Heart left ventricle (tissue), 13 donors: ENCODE data around the gene ZNF304.

Experiments
- POLR2A ChIP-seq, 2 donors: fragments of 450-650 bp; IDR thresholded peaks; one replicate each; pipeline ENCODE4 v1.6.1; 2017; ENCODE audit warnings: antibody characterized with exemption in 2 of 2, mild to moderate bottlenecking in 2 of 2, moderate library complexity in 2 of 2
- TF ChIP-seq, protein P1 (sequence below), 12 donors: fragments of 200-600 bp; sonication (generic) in 4 of 12; IDR thresholded peaks; one replicate each; pipeline versions ENCODE4 v1.5.0 to v1.8.0; 2018 to 2022; ENCODE audit warnings: antibody characterized with exemption in 12 of 12, mild to moderate bottlenecking in 5 of 12
- donor health status: ischemic (EF 13 %, LVEDD 7.1; RV severe dilation, severe dysfunction).
- donor health status: DM: no; HTN: yes; CAD: no.
- donor health status: DM: no; HTN: no; CAD: no.
- donor health status: ischemic (EF 25% LVEDD 6.9; RV normal size, moderate dysfunction).
- donor health status: ischemic (EF 25% LVEDD 5.7; RV mildly dilated, moderate dysfunction).
- donor health status: ischemic (EF 35%, LVEDD 5.7; RV mildly dilated, moderate dysfunction).
- donor health status: nonischemic (EF 11% LVEDD 7.7; RV severe dilation, severe dysfunction).
- donor health status: DM: yes; HTN: yes; CAD: no.
- donor health status: PGD.
- donor health status: ischemic (EF 29% LVEDD 5.4; RV normal size, mild dysfunction).
- donor health status: nonischemic (EF 23%, LVEDD 6.1; RV moderate dilation, normal function).

DNA sequence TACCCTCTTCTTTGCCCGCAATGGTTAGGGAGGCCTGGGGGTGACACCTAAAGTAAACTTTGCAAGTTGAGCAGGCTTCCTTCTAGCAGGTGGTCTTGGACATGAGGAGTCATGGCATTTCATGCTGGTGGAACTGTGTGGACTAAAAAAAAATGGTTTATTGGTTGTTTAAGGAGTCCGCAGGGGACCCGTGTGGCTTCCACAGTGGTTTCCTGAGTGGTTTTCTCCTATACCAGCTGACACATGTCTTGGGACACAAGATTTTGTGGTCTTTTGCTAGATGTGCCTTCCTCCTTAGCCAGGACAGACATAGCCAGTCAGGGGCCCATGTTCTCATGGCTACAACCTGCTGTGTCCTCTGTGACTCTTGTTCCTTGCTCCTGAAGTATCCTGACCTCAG lies 29.3 kb upstream of the ZNF304 start:
- TF ChIP-seq, protein P1, sequence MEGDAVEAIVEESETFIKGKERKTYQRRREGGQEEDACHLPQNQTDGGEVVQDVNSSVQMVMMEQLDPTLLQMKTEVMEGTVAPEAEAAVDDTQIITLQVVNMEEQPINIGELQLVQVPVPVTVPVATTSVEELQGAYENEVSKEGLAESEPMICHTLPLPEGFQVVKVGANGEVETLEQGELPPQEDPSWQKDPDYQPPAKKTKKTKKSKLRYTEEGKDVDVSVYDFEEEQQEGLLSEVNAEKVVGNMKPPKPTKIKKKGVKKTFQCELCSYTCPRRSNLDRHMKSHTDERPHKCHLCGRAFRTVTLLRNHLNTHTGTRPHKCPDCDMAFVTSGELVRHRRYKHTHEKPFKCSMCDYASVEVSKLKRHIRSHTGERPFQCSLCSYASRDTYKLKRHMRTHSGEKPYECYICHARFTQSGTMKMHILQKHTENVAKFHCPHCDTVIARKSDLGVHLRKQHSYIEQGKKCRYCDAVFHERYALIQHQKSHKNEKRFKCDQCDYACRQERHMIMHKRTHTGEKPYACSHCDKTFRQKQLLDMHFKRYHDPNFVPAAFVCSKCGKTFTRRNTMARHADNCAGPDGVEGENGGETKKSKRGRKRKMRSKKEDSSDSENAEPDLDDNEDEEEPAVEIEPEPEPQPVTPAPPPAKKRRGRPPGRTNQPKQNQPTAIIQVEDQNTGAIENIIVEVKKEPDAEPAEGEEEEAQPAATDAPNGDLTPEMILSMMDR (IDR thresholded peaks at IDR 0.05), result no peak
- TF ChIP-seq POLR2A (IDR thresholded peaks at IDR 0.05), result no peak
